AG09319 (cell line): Measurements from ENCODE around the gene DUSP5.
"Not testable (repeated sequence)": the region's sequence is repeated elsewhere in the genome, so short reads cannot be mapped to it uniquely, and the experiment has no call there.

ENCODE experiments used
- DNase-seq: peaks from one replicate; pipeline ENCODE4 v3.0.0-alpha.2; 2010; ENCODE audit warnings: low read depth; ENCODE audit errors: extremely low read depth
- CTCF ChIP-seq: IDR thresholded peaks from 2 replicates; pipeline ENCODE4 v1.5.1; 2011; ENCODE audit warnings: low read depth, mild to moderate bottlenecking, inconsistent platforms, low read length, moderate library complexity

DUSP5 gene

GRCh38 chr10:110458266-110458920, 39.3 kb upstream of the DUSP5 start:
- TF ChIP-seq CTCF = no peak
- DNase-seq = no peak

DNA sequence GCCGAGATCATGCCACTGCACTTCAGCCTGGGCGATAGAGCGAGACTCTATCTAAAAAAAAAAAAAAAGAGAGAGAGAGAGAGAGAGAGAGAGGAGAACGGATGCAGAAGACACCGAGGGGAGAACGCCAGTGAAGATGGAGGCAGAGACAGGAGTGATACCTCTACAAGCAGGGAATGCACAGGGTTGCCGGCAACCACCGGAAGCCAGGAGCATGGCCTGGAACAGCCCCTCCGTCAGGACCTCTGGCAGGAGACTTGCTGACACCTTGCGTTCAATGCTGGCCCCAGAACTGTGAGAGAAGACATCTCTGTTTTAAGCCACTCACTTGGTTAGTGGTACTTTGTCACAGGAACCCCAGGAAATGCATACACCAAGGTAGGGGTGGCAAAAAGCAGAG, 38.1 kb upstream of the DUSP5 start:
- TF ChIP-seq CTCF = no peak
- DNase-seq = no peak

DNA sequence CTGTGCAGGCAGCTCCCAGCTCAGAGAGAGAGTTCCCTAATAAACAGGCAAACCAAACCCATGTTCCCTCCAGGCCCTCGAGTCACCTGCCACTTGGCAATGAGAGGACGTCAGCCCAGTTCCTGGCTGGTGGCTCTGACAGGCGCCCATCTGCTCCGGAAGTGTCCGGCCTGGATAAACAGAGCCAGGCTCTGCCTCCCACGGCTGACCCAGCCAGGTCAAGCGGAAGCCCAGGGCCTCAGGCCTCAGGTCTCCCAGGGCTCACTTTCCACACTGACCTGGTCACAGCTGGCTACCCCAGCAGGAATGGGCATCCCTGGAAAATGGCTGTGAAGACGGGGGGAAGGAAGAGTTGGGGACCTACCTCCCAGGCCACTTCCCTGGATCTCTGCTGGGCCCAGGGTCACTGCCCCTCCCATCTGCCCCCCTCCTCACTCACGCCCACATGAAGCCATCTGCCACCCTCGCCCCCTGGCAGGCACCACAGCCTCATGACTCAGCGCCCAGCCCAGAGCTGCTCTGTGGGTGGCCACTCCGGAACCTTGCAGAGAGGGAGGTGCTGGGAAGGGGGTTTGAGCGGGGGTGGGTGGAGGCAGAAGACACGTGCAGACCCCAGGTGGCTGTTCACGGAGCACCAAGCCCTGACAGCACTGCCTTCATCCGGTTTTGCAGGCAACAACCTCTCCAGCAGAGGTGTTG, 37.4 kb upstream of the DUSP5 start:
- no peak for TF ChIP-seq CTCF
- DNase-seq = no peak

GRCh38 chr10:110461088-110461487, 36.6 kb upstream of the DUSP5 start:
- no peak for TF ChIP-seq CTCF

DNA sequence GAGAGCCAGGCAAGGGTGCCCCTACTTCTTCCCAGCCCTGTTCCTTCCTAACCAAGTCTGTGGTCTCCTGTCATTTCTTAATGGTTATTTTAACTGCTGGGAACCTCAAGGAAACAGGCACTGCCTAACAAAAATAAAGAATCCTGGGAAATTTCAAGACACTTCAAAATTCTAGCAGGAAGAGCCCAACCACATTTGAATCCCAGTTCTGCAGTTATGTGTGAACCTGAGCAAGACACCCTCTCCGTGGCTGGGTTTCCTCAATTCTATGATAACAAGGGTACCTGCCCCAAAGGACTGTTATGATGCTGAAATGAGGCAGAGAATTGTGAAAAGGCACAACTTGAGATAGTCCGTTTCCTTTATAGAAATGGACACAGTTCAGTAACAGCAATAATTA, 36.2 kb upstream of the DUSP5 start:
- DNase-seq = no peak
- TF ChIP-seq CTCF = no peak

More at GRCh38 chr10:110461088-110461487, 36.6 kb upstream of the DUSP5 start:
- DNase-seq = no peak

GRCh38 chr10:110462166-110463095, 35.3 kb upstream of the DUSP5 start:
- DNase-seq = no peak
- TF ChIP-seq CTCF = no peak

DNA sequence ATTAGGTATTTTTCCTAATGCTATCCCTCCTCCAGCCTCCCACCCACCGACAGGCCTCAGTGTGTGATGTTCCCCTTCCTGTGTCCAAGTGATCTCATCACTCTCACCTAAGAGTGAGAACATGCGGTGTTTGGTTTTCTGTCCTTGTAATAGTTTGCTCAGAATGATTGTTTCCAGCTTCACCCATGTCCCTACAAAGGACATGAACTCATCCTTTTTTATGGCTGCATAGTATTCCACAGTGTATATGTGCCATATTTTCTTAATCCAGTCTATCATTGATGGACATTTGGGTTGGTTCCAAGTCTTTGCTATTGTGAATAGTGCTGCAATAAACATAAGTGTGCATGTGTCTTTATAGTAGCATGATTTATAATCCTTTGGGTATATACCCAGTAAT, 29.4 kb upstream of the DUSP5 start:
- not testable (repeated sequence) for DNase-seq

- DNase-seq = not testable (repeated sequence)
Observed at GRCh38 chr10:110470541-110470940, 27.2 kb upstream of the DUSP5 start.
